Measurements from ENCODE around the gene PNPLA5. TPM values are rescaled to one million over a fixed set of nuclear protein-coding genes. Genes with fewer than 3 reads are reported as not detected.

PNPLA5 gene
- polyA plus RNA-seq, 1 experiment = not detected

- Histone ChIP-seq H3K36me3 (ENCODE audit: control insufficient read depth, insufficient read depth, low read length) (no peaks in the 10 kb centered on the region), H3K4me3 (ENCODE audit: low read depth, low read length) (no peak overlapping the region), H3K27me3 (ENCODE audit: control insufficient read depth, insufficient read depth, low read length) (no peaks in the 10 kb centered on the region)
- CTCF ChIA-PET = interaction anchor here (1.2 kb wide), 1 partner anchor 13 kb away, joined by 7 read pairs; no protein-coding TSS in a partner anchor
- no peak for DNase-seq (ENCODE audit: low read depth)
- no peak for TF ChIP-seq CTCF (IDR thresholded peaks at IDR 0.05; ENCODE audit: insufficient read depth, low read depth, low read length)
- POLR2A ChIA-PET = no interaction called here
Observed at GRCh38 chr22:43835166-43835565, 56.6 kb downstream of the PNPLA5 start.

DNA sequence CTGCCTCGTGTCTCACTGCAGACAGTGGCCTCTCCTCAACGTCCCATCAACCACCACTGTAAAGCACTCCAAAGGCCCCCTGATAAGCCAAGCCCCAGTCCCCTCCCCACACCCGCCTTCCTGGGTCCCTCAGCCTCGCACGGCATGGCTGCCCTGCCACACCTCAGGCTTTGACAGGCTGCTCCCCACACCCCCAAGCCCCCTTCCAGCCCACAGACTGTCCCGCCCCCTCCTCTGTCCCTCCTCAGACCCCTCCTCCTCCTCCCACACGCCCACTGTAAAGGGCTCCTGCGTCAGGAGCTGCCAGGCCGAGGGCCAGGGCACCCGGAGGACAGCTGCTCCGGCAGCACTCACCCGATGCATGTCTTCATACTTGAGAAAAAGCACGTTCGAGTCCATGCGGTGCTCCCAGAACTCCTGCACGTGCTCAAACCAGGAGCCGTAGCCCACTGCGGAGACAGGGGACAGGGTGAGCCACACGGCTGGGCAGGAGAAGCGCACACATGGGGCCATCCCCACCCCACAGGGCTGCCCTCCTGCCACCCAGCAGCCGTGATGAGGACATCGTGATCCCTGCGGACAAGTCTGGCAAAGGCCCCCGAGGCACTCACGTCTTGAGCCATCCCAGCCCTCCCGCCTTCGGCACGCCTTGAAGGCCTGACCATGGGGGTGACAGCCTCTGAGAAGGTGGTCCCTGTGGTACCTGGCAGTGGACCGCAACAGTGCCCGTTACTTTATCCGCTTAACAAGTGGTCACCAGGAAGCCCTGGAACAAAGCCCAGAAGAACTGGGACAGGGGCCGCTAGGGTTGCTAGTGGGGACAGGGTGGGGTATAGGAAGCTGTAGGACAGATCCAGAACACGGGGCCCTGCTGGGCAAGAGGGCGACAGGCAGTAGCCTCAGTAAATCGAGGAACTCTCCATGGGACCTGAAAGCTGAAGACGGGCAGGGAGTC lies 58.2 kb downstream of the PNPLA5 start:
- ChIA-PET POLR2A (no interaction called here), CTCF (no interaction called here)
- H3K27me3 ChIP-seq (ENCODE audit: control insufficient read depth, insufficient read depth, low read length) = no peaks in the 10 kb centered on the region
- TF ChIP-seq CTCF (IDR thresholded peaks at IDR 0.05; ENCODE audit: insufficient read depth, low read depth, low read length) = no peak
- DNase-seq (ENCODE audit: low read depth) = no peak
- no peak overlapping the region for H3K4me3 ChIP-seq (ENCODE audit: low read depth, low read length)
- no peaks in the 10 kb centered on the region for H3K36me3 ChIP-seq (ENCODE audit: control insufficient read depth, insufficient read depth, low read length)

DNA sequence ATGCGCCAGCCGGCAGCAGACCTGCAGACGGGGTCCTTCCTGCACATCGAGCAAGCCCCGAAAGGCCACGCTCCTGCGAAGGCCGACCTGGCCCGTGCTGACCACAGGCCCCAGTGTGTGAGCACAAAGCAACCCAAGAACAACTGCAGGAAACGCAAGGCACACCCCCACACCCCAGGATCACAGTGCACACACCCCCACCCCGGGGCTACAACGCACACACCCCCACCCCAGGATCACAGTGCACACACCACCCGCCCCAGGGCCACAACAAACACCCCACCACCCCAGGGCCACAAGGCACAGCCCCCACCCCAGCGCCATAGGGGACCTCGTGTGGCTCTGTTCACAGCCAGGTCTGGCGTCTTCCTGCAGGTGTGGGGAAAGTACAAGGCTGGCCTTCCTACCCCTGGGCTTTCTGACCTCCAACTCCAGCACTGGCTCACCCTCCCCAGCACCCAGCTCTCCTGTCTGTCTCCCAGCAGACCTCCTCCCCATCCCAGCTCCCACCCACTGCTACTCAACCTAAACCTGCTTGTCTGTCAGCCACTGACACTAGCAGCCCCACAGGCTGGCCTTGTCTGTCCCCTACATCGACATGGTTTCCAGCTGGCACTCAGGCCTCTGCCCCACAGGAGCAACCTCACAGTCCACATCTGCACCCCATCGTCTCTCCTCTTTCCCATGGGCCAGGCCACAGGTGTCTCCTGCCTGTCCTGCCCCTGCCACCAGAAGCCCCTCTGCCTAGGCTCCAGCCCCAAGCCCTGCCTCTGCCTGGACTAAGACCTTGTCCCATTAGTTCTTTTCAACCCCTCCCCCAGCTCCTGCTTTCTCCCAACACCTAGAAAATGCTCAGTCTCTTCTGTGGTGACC lies 59.2 kb downstream of the PNPLA5 start:
- ChIA-PET POLR2A (no interaction called here), CTCF (no interaction called here)
- no peak overlapping the region for H3K4me3 ChIP-seq (ENCODE audit: low read depth, low read length)
- no peaks in the 10 kb centered on the region; the same call in 1 of the 2 replicates for H3K27me3 ChIP-seq (ENCODE audit: control insufficient read depth, insufficient read depth, low read length)
- TF ChIP-seq CTCF (IDR thresholded peaks at IDR 0.05; ENCODE audit: insufficient read depth, low read depth, low read length) = no peak
- H3K36me3 ChIP-seq (ENCODE audit: control insufficient read depth, insufficient read depth, low read length) = no peaks in the 10 kb centered on the region
- DNase-seq (ENCODE audit: low read depth) = no peak

DNA sequence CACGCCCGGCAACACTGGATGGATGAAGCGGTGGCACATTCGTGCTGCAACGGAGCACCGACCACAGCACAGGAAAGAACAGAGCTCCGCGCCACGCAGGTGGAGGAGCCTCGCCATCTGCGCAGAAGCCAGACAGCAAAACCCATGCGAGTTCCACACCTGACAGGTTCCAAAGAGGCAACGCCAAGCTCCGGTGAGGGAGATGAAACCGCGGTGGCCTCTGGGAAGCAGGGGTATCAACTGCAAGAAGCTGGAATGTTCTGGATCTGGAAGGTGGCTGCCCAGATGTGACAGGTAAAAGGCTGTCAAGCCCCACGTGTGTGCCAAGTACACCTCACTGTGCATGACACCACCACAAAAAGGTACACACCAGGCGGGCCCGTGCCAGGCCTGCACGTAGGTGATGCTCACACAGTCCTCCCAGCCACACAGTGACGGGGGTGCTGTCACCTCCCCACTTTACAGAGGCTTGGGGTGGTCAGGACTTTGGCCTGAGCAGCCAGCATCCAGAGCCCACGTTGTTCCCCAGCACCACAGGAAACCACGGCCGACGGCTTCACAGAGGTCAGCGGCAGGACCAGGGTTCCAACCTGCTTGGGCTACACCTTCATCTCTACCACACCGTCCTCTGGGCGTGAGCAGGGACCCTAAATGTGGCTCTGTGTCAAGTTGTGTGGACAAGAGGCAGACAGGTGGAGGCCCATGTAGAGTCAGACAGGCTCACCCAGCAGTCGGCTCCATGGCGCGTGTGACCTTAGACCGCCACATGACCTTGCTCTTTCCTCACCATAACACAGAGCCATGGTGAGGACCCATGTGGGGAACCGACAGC lies 60.0 kb downstream of the PNPLA5 start:
- H3K36me3 ChIP-seq (ENCODE audit: control insufficient read depth, insufficient read depth, low read length) = no peaks in the 10 kb centered on the region
- H3K4me3 ChIP-seq (ENCODE audit: low read depth, low read length) = no peak overlapping the region
- TF ChIP-seq CTCF (IDR thresholded peaks at IDR 0.05; ENCODE audit: insufficient read depth, low read depth, low read length) = no peak
- DNase-seq (ENCODE audit: low read depth) = no peak
- H3K27me3 ChIP-seq (ENCODE audit: control insufficient read depth, insufficient read depth, low read length) = no peaks in the 10 kb centered on the region; the same call in 1 of the 2 replicates
- ChIA-PET CTCF (no interaction called here), POLR2A (no interaction called here)
